IMR-90 (cell line): ENCODE results near the gene PTPRO. TPM values are rescaled to one million over a fixed set of nuclear protein-coding genes. Genes with fewer than 3 reads are reported as not detected.

Experiments
- ATAC-seq: fragments of 200-7000 bp; cut with Tn5 transposase; 2 replicates; pipeline ENCODE4 v1.9.1; 2020; ENCODE audit warnings: low read depth, mild to moderate bottlenecking, moderate library complexity
- BruUV-seq: library from RNA; stranded (reverse); fragments of 400-500 nt; replicated peaks from 2 replicates; lab custom pipeline; 2021; lab: Mats Ljungman, UMichigan
- CTCF ChIA-PET: fragments of 300-600 bp; formaldehyde crosslinking; extraction: SDS; loops from one replicate; lab custom pipeline; 2021; ENCODE audit warnings: antibody characterized with exemption; lab: Yijun Ruan, JAX
- POLR2A ChIA-PET: fragments of 300-600 bp; sonication (Branson Sonifier 250); formaldehyde crosslinking; loops from one replicate; lab custom pipeline; 2022; ENCODE audit warnings: antibody characterized with exemption; ENCODE audit not compliant: unreplicated experiment; lab: Charles Lee
- DNase-seq: peaks from one replicate; pipeline ENCODE4 v3.0.0; 2013
- H2AFZ ChIP-seq: replicated peaks from 2 replicates; pipeline ENCODE3; 2013; ENCODE audit warnings: low read length, mild to moderate bottlenecking; ENCODE audit not compliant: poor library complexity
- H2AK5ac ChIP-seq: 2 replicates; pipeline ENCODE4 v1.6.1; 2013; ENCODE audit warnings: low read depth, low read length, inconsistent platforms
- H2AK9ac ChIP-seq: replicated peaks from 2 replicates; pipeline ENCODE3; 2013; ENCODE audit warnings: mild to moderate bottlenecking, low read depth, low read length, moderate library complexity; ENCODE audit not compliant: poor library complexity
- H2BK120ac ChIP-seq: 2 replicates; pipeline ENCODE4 v1.6.1; 2013; ENCODE audit warnings: low read depth, low read length, inconsistent platforms
- H2BK15ac ChIP-seq: 3 replicates; pipeline ENCODE4 v1.6.1; 2013; ENCODE audit warnings: low read depth, low read length, inconsistent platforms
- H2BK20ac ChIP-seq: 2 replicates; pipeline ENCODE4 v1.6.1; 2013; ENCODE audit warnings: low read depth, mild to moderate bottlenecking, inconsistent platforms, low read length, moderate library complexity
- H2BK5ac ChIP-seq: 2 replicates; pipeline ENCODE4 v1.6.1; 2013; ENCODE audit warnings: mild to moderate bottlenecking, low read depth, low read length, inconsistent platforms; ENCODE audit not compliant: poor library complexity, severe bottlenecking
- H3K14ac ChIP-seq: replicated peaks from 2 replicates; pipeline ENCODE4 v1.6.1; 2013; ENCODE audit warnings: low read depth, low read length, inconsistent platforms
- H3K18ac ChIP-seq: 2 replicates; pipeline ENCODE4 v1.6.1; 2013; ENCODE audit warnings: low read depth, low read length, control low read depth
- H3K23ac ChIP-seq: 2 replicates; pipeline ENCODE4 v1.6.1; 2013; ENCODE audit warnings: low read depth, low read length, inconsistent platforms
- H3K27ac ChIP-seq: 2 replicates; pipeline ENCODE4 v1.5.1; 2013; ENCODE audit warnings: mild to moderate bottlenecking, control low read depth, low read length; ENCODE audit not compliant: insufficient read depth
- H3K27me3 ChIP-seq: 2 replicates; pipeline ENCODE4 v1.6.1; 2013; ENCODE audit warnings: low read length; ENCODE audit not compliant: control insufficient read depth, insufficient read depth
- H3K36me3 ChIP-seq: 2 replicates; pipeline ENCODE4 v1.6.1; 2013; ENCODE audit warnings: low read length, mixed read lengths; ENCODE audit not compliant: control insufficient read depth, insufficient read depth
- H3K4ac ChIP-seq: 2 replicates; pipeline ENCODE4 v1.6.1; 2013; ENCODE audit warnings: low read depth, low read length, inconsistent platforms
- H3K4me1 ChIP-seq: 2 replicates; pipeline ENCODE4 v1.6.1; 2013; ENCODE audit warnings: low read length, mixed read lengths; ENCODE audit not compliant: control insufficient read depth, insufficient read depth
- H3K4me2 ChIP-seq: 2 replicates; pipeline ENCODE4 v1.6.1; 2013; ENCODE audit warnings: low read depth, mild to moderate bottlenecking, control low read depth, low read length, moderate library complexity
- H3K4me3 ChIP-seq: 2 replicates; pipeline ENCODE4 v1.5.1; 2013; ENCODE audit warnings: low read depth, mild to moderate bottlenecking, control low read depth, low read length, moderate library complexity; ENCODE audit not compliant: insufficient read depth
- H3K56ac ChIP-seq: 2 replicates; pipeline ENCODE4 v1.6.1; 2013; ENCODE audit warnings: low read length, inconsistent platforms; ENCODE audit not compliant: insufficient read depth; ENCODE audit errors: extremely low read depth
- H3K79me1 ChIP-seq, 2 experiments: 2 replicates each; pipeline ENCODE4 v1.6.1; 2013; ENCODE audit warnings: low read length in 2 of 2, inconsistent platforms in 1 of 2, low read depth in 1 of 2
- H3K9ac ChIP-seq: 2 replicates; pipeline ENCODE4 v1.6.1; 2013; ENCODE audit warnings: low read depth, low read length, control low read depth
- H3K9me1 ChIP-seq: 2 replicates; pipeline ENCODE4 v1.6.1; 2013; ENCODE audit warnings: low read length, inconsistent platforms; ENCODE audit not compliant: insufficient read depth
- H3K9me3 ChIP-seq: 2 replicates; pipeline ENCODE4 v1.6.1; 2013; ENCODE audit warnings: low read length; ENCODE audit not compliant: control insufficient read depth, insufficient read depth
- H4K20me1 ChIP-seq: 2 replicates; pipeline ENCODE4 v1.6.1; 2013; ENCODE audit warnings: low read length, inconsistent platforms; ENCODE audit not compliant: insufficient read depth
- H4K5ac ChIP-seq: 2 replicates; pipeline ENCODE4 v1.6.1; 2013; ENCODE audit warnings: mild to moderate bottlenecking, low read depth, low read length, control low read depth
- H4K8ac ChIP-seq, 2 experiments: 2 replicates each; pipeline ENCODE4 v1.6.1; 2013; ENCODE audit warnings: low read depth in 2 of 2, low read length in 2 of 2, control low read depth in 1 of 2, inconsistent platforms in 1 of 2
- H4K91ac ChIP-seq: 2 replicates; pipeline ENCODE4 v1.6.1; 2013; ENCODE audit warnings: low read depth, low read length, inconsistent platforms; ENCODE audit not compliant: insufficient read depth
- BHLHE40 ChIP-seq: fragments of 150-350 bp; IDR thresholded peaks from 2 replicates; pipeline ENCODE4 v1.6.1; 2016; ENCODE audit warnings: mild to moderate bottlenecking, low read depth, low read length
- CEBPB ChIP-seq: IDR thresholded peaks from 2 replicates; pipeline ENCODE4 v1.6.1; 2012; ENCODE audit warnings: low read depth, low read length, improper control_type of control experiment
- CHD1 ChIP-seq: IDR thresholded peaks from 2 replicates; pipeline ENCODE4 v1.6.1; 2012; ENCODE audit warnings: low read depth, low read length, improper control_type of control experiment
- FOS ChIP-seq: fragments of 150-350 bp; IDR thresholded peaks from 2 replicates; pipeline ENCODE4 v1.6.1; 2016; ENCODE audit warnings: low read depth, low read length
- MAFK ChIP-seq: IDR thresholded peaks from 2 replicates; pipeline ENCODE4 v1.6.1; 2012; ENCODE audit warnings: low read depth, low read length, improper control_type of control experiment
- MAZ ChIP-seq: IDR thresholded peaks from 2 replicates; pipeline ENCODE4 v1.6.1; 2012; ENCODE audit warnings: low read depth, mild to moderate bottlenecking, low read length, improper control_type of control experiment, moderate library complexity, borderline replicate concordance
- MXI1 ChIP-seq: IDR thresholded peaks from 2 replicates; pipeline ENCODE4 v1.6.1; 2012; ENCODE audit warnings: low read depth, mild to moderate bottlenecking, low read length, moderate library complexity, borderline replicate concordance
- NFE2L2 ChIP-seq: fragments of 150-350 bp; IDR thresholded peaks from 2 replicates; pipeline ENCODE4 v1.6.1; 2016; ENCODE audit warnings: low read depth, mild to moderate bottlenecking, low read length
- POLR2A ChIP-seq: IDR thresholded peaks from 2 replicates; pipeline ENCODE4 v1.6.1; 2012; ENCODE audit warnings: mild to moderate bottlenecking, low read depth, low read length
- RAD21 ChIP-seq: IDR thresholded peaks from 2 replicates; pipeline ENCODE4 v1.6.1; 2012; ENCODE audit warnings: low read length, improper control_type of control experiment
- RCOR1 ChIP-seq: IDR thresholded peaks from 2 replicates; pipeline ENCODE4 v1.6.1; 2012; ENCODE audit warnings: mild to moderate bottlenecking, low read length, improper control_type of control experiment; ENCODE audit not compliant: insufficient replicate concordance
- RFX5 ChIP-seq: IDR thresholded peaks from 2 replicates; pipeline ENCODE4 v1.8.0; 2012; ENCODE audit warnings: low read depth, mild to moderate bottlenecking, low read length, moderate library complexity
- SMC3 ChIP-seq: fragments of 150-350 bp; IDR thresholded peaks from 2 replicates; pipeline ENCODE4 v1.6.1; 2016; ENCODE audit warnings: low read depth, mild to moderate bottlenecking, antibody characterized with exemption, low read length, moderate library complexity
- WGBS, 2 experiments: methylation state at CpG; one replicate each; pipeline versions ENCODE4 v1.1.5 to v1.1.7; 2013; ENCODE audit warnings: missing lambda C conversion rate in 2 of 2; ENCODE audit not compliant: insufficient read length in 1 of 2; ENCODE audit errors: extremely low coverage in 2 of 2; 5-methylcytosine and 5-hydroxymethylcytosine counted together
- dilution Hi-C: fragments of 300-500 bp; cut with HindIII; formaldehyde crosslinking; loops from one replicate; pipeline ENCODE4 v1.14.3; 2018; ENCODE audit warnings: low sequenced_read_pairs; ENCODE audit not compliant: unreplicated experiment
- in situ Hi-C: fragments of 300-500 bp; cut with MboI; formaldehyde crosslinking; loops from 3 replicates; pipeline ENCODE4 v1.14.3; 2019; ENCODE audit warnings: low sequenced_read_pairs, inconsistent platforms, mixed read lengths
- intact Hi-C: fragments of 100-400 bp; cut with micrococcal nuclease; formaldehyde crosslinking; loops from 2 replicates; pipeline ENCODE4 v1.10.0; 2022
- polyA plus RNA-seq, 3 experiments: library from polyadenylated mRNA; depleted of rRNA; stranded (reverse); fragments of >200 nt; gene quantifications; 2 replicates each; pipeline ENCODE4 v1.2.3, GENCODE V29; 2012; ENCODE audit warnings: low replicate concordance in 1 of 3
- total RNA-seq: library from RNA; depleted of rRNA; stranded (reverse); fragments of >200 nt; gene quantifications from 2 replicates; pipeline ENCODE4 v1.2.3, GENCODE V29; 2012
- TF ChIP-seq, protein P1 (sequence below): fragments of 150-350 bp; IDR thresholded peaks from 2 replicates; pipeline ENCODE4 v1.6.1; 2017; ENCODE audit warnings: mild to moderate bottlenecking, antibody characterized with exemption, low read length, low read depth
- TF ChIP-seq, protein P2 (sequence below): conservative IDR thresholded peaks from 2 replicates; pipeline ENCODE4 v1.5.1; 2012; ENCODE audit warnings: mild to moderate bottlenecking, low read depth, low read length, improper control_type of control experiment

The PTPRO gene
- total and polyA plus RNA-seq, 2 of the 4 experiments (the other 2 are of a cell fraction), result 0.03 to 0.18 TPM

- no peak overlapping the region for H3K14ac ChIP-seq
- H3K4me2 ChIP-seq, result no peak overlapping the region
- intact Hi-C loops, result no loop called here
- DNase-seq (no peak), ATAC-seq (no peak)
- WGBS, 2 experiments, result no CpG with 5 or more reads among the region's 3 CpGs
- H3K36me3 ChIP-seq, result no peaks in the 10 kb centered on the region
- ChIA-PET POLR2A (no interaction called here), CTCF (interaction anchor here (0.6 kb wide), 1 partner anchor 96 kb away, joined by 3 read pairs; no protein-coding TSS in a partner anchor)
- no peaks in the 10 kb centered on the region for H3K9me1 ChIP-seq
- no peak overlapping the region for H2AK9ac ChIP-seq
- no peaks in the 10 kb centered on the region; the same call in 1 of the 2 replicates for H3K27me3 ChIP-seq
- H3K4ac ChIP-seq, result no peak overlapping the region
- H3K9ac ChIP-seq, result no peak overlapping the region
- H3K23ac ChIP-seq, result no peak overlapping the region
- no peak overlapping the region for H2BK120ac ChIP-seq
- no peak overlapping the region for H4K8ac ChIP-seq
- H2BK5ac ChIP-seq, result no peak overlapping the region
- in situ Hi-C loops, result no loop called here
- H3K9me3 ChIP-seq, result no peaks in the 10 kb centered on the region
- H2BK20ac ChIP-seq, result no peak overlapping the region
- no peaks in the 10 kb centered on the region for H3K4me1 ChIP-seq
- BruUV-seq, result no TSS peak
- dilution Hi-C loops, result no loop called here
- no peak overlapping the region for H3K56ac ChIP-seq
- no peaks in the 10 kb centered on the region for H3K79me1 ChIP-seq
- no peak overlapping the region for H4K5ac ChIP-seq
- H2BK15ac ChIP-seq, result no peak overlapping the region
- no peak overlapping the region for H3K18ac ChIP-seq
- no peak overlapping the region for H4K91ac ChIP-seq
- H3K4me3 ChIP-seq, result no peak overlapping the region
- H2AK5ac ChIP-seq, result no peak overlapping the region
- no peak overlapping the region for H3K27ac ChIP-seq
- no peak overlapping the region for H2AFZ ChIP-seq
- no peaks in the 10 kb centered on the region for H4K20me1 ChIP-seq
- no peak for TF ChIP-seq FOS
- no peak for TF ChIP-seq MAFK
- TF ChIP-seq RCOR1, result no peak
- TF ChIP-seq MAZ, result no peak
- no peak for TF ChIP-seq NFE2L2
- no peak for TF ChIP-seq MXI1
- TF ChIP-seq CHD1, result no peak
- TF ChIP-seq RAD21, result no peak
- TF ChIP-seq RFX5, result no peak
- no peak for TF ChIP-seq SMC3
- no peak for TF ChIP-seq POLR2A
- TF ChIP-seq, protein P1, sequence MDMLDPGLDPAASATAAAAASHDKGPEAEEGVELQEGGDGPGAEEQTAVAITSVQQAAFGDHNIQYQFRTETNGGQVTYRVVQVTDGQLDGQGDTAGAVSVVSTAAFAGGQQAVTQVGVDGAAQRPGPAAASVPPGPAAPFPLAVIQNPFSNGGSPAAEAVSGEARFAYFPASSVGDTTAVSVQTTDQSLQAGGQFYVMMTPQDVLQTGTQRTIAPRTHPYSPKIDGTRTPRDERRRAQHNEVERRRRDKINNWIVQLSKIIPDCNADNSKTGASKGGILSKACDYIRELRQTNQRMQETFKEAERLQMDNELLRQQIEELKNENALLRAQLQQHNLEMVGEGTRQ, result no peak
- TF ChIP-seq CEBPB, result no peak
- TF ChIP-seq BHLHE40, result no peak
- TF ChIP-seq, protein P2, sequence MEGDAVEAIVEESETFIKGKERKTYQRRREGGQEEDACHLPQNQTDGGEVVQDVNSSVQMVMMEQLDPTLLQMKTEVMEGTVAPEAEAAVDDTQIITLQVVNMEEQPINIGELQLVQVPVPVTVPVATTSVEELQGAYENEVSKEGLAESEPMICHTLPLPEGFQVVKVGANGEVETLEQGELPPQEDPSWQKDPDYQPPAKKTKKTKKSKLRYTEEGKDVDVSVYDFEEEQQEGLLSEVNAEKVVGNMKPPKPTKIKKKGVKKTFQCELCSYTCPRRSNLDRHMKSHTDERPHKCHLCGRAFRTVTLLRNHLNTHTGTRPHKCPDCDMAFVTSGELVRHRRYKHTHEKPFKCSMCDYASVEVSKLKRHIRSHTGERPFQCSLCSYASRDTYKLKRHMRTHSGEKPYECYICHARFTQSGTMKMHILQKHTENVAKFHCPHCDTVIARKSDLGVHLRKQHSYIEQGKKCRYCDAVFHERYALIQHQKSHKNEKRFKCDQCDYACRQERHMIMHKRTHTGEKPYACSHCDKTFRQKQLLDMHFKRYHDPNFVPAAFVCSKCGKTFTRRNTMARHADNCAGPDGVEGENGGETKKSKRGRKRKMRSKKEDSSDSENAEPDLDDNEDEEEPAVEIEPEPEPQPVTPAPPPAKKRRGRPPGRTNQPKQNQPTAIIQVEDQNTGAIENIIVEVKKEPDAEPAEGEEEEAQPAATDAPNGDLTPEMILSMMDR, result no peak
Observed at GRCh38 chr12:15485466-15485865, 163.2 kb downstream of the PTPRO start.
